Liver (tissue), 9 donors: Measurements from ENCODE around the gene EXTL1. TPM values are rescaled to one million over a fixed set of nuclear protein-coding genes. Genes with fewer than 3 reads are reported as not detected.

Source experiments
- DNase-seq: peaks from one replicate; pipeline ENCODE4 v3.0.0-alpha.2; 2017; ENCODE audit warnings: low spot score
- H3K27ac ChIP-seq, 2 donors: one replicate each; pipeline ENCODE4 v1.7.0; 2013; ENCODE audit warnings: inconsistent platforms in 2 of 2, low read length in 2 of 2, control low read depth in 1 of 2, low read depth in 1 of 2, mild to moderate bottlenecking in 1 of 2
- H3K27me3 ChIP-seq, 4 donors: one replicate each; pipeline versions ENCODE4 v1.6.1 to v1.7.0; 2013; ENCODE audit warnings: low read length in 3 of 4, inconsistent platforms in 1 of 4, mild to moderate bottlenecking in 1 of 4, moderate library complexity in 1 of 4; ENCODE audit not compliant: control insufficient read depth in 4 of 4, insufficient read depth in 4 of 4
- H3K36me3 ChIP-seq, 4 donors: one replicate each; pipeline versions ENCODE4 v1.6.1 to v1.7.0; 2013; ENCODE audit warnings: low read length in 3 of 4, mild to moderate bottlenecking in 3 of 4, low read depth in 1 of 4, moderate library complexity in 1 of 4; ENCODE audit not compliant: control insufficient read depth in 4 of 4, insufficient read depth in 3 of 4
- H3K4me1 ChIP-seq, 4 donors: one replicate each; pipeline versions ENCODE4 v1.6.1 to v1.7.0; 2013; ENCODE audit warnings: low read length in 3 of 4, mild to moderate bottlenecking in 3 of 4, moderate library complexity in 1 of 4; ENCODE audit not compliant: control insufficient read depth in 4 of 4, insufficient read depth in 4 of 4
- H3K4me3 ChIP-seq, 3 donors: one replicate each; pipeline versions ENCODE4 v1.6.1 to v1.7.0; 2013; ENCODE audit warnings: low read length in 3 of 3, control low read depth in 1 of 3, low read depth in 1 of 3, mild to moderate bottlenecking in 1 of 3
- H3K9ac ChIP-seq, 2 donors: one replicate each; pipeline ENCODE4 v1.7.0; 2013; ENCODE audit warnings: low read length in 2 of 2, mild to moderate bottlenecking in 2 of 2, moderate library complexity in 2 of 2, control low read depth in 1 of 2, low read depth in 1 of 2
- H3K9me3 ChIP-seq, 4 donors: one replicate each; pipeline versions ENCODE4 v1.6.1 to v1.7.0; 2013; ENCODE audit warnings: low read length in 3 of 4; ENCODE audit not compliant: control insufficient read depth in 4 of 4
- CTCF ChIP-seq: fragments of 150-350 bp; IDR thresholded peaks from 2 replicates; pipeline ENCODE4 v1.5.1; 2017; ENCODE audit warnings: improper control_type of control experiment, low read depth, low read length; ENCODE audit not compliant: missing input control
- EGR1 ChIP-seq, 2 donors: IDR thresholded peaks; 2 replicates each; pipeline ENCODE4 v1.6.1; 2016 to 2018; ENCODE audit warnings: antibody characterized with exemption in 2 of 2, low read depth in 2 of 2
- FOXA1 ChIP-seq: IDR thresholded peaks from 2 replicates; pipeline ENCODE4 v1.6.1; 2016; ENCODE audit warnings: antibody characterized with exemption
- FOXA2 ChIP-seq: IDR thresholded peaks from 2 replicates; pipeline ENCODE4 v1.6.1; 2016; ENCODE audit warnings: antibody characterized with exemption
- GABPA ChIP-seq, 2 donors: IDR thresholded peaks in 1 of 2; conservative IDR thresholded peaks in 1 of 2; 2 replicates each; pipeline ENCODE4 v1.6.1; 2016; ENCODE audit warnings: antibody characterized with exemption in 2 of 2, mild to moderate bottlenecking in 1 of 2, moderate library complexity in 1 of 2
- HNF4A ChIP-seq, 2 donors: conservative IDR thresholded peaks; 2 replicates each; pipeline ENCODE4 v1.6.1; 2016; ENCODE audit warnings: antibody characterized with exemption in 2 of 2, mild to moderate bottlenecking in 2 of 2
- HNF4G ChIP-seq: IDR thresholded peaks from 2 replicates; pipeline ENCODE4 v1.6.1; 2016; ENCODE audit warnings: antibody characterized with exemption
- JUND ChIP-seq, 2 donors: IDR thresholded peaks; 2 replicates each; pipeline ENCODE4 v1.6.1; 2016; ENCODE audit warnings: antibody characterized with exemption in 2 of 2
- MAX ChIP-seq: IDR thresholded peaks from 2 replicates; pipeline ENCODE4 v1.6.1; 2016; ENCODE audit warnings: antibody characterized with exemption
- NR2F2 ChIP-seq: IDR thresholded peaks from 2 replicates; pipeline ENCODE4 v1.6.1; 2016; ENCODE audit warnings: antibody characterized with exemption
- RAD21 ChIP-seq, 2 donors: IDR thresholded peaks; 2 replicates each; pipeline ENCODE4 v1.6.1; 2016; ENCODE audit warnings: antibody characterized with exemption in 2 of 2, mild to moderate bottlenecking in 2 of 2
- REST ChIP-seq: IDR thresholded peaks from 2 replicates; pipeline ENCODE4 v1.6.1; 2016; ENCODE audit warnings: antibody characterized with exemption, mild to moderate bottlenecking
- RXRA ChIP-seq, 2 donors: IDR thresholded peaks; 2 replicates each; pipeline ENCODE4 v1.6.1; 2017 to 2018; ENCODE audit warnings: antibody characterized with exemption in 2 of 2, mild to moderate bottlenecking in 1 of 2
- TAF1 ChIP-seq: conservative IDR thresholded peaks from 2 replicates; pipeline ENCODE4 v1.6.1; 2016; ENCODE audit warnings: antibody characterized with exemption, mild to moderate bottlenecking
- YY1 ChIP-seq: IDR thresholded peaks from 2 replicates; pipeline ENCODE4 v1.6.1; 2016; ENCODE audit warnings: antibody characterized with exemption, mild to moderate bottlenecking
- ZBTB33 ChIP-seq: IDR thresholded peaks from 2 replicates; pipeline ENCODE4 v1.6.1; 2016; ENCODE audit warnings: antibody characterized with exemption
- WGBS: extraction: QIAGEN DNeasy Blood & Tissue Kit; methylation state at CpG from one replicate; pipeline ENCODE4 v1.1.7; 2013; 5-methylcytosine and 5-hydroxymethylcytosine counted together
- polyA plus RNA-seq, 2 donors: library from polyadenylated mRNA; stranded (reverse) in 1 of 2; unstranded in 1 of 2; fragments of 200-250 nt in 1 of 2; fragments of >200 nt in 1 of 2; fragmentation: Nextera tagmentation in 1 of 2; extraction: Ambion mirVana in 1 of 2; gene quantifications; one replicate each; pipeline versions ENCODE4 v1.2.1 to v1.2.3, GENCODE V29; 2013 to 2015
- total RNA-seq, 2 donors: library from RNA; depleted of rRNA; stranded (reverse); fragments of >200 nt; gene quantifications; one replicate each; pipeline ENCODE4 v1.2.3, GENCODE V29; 2014
- donor health status: healthy.
- donor health status: healthy.
- donor health status: healthy.
- donor health status: healthy.
- donor health status: healthy.

EXTL1 gene
- total and polyA plus RNA-seq, 4 donors: under 0.01 TPM; not detected in 3

GRCh38 chr1:26082020-26082350 is 60.4 kb downstream of the EXTL1 start:
- H3K4me1 ChIP-seq: peaks cover 0 to 8% (median 3%) of the 10 kb centered on the region in 4 donors
- 81% methylated on average over 3 of the region's 3 CpGs for WGBS
- peaks cover 0 to 6% (median 0%) of the 10 kb centered on the region in 4 donors for H3K27me3 ChIP-seq
- TF ChIP-seq HNF4A (conservative IDR thresholded peaks at IDR 0.05): no peak
- no peak for TF ChIP-seq GABPA (IDR thresholded peaks at IDR 0.05 in 1 of 2, conservative IDR thresholded peaks at IDR 0.05 in 1 of 2)
- TF ChIP-seq EGR1 (IDR thresholded peaks at IDR 0.05; ENCODE audit: low read depth in 2 of 2): no peak
- no peak for TF ChIP-seq RAD21 (IDR thresholded peaks at IDR 0.05)
- no peak for TF ChIP-seq REST
- TF ChIP-seq JUND (IDR thresholded peaks at IDR 0.05): no peak
- no peak for TF ChIP-seq FOXA2
- TF ChIP-seq YY1: no peak
- TF ChIP-seq NR2F2: no peak
- no peak for TF ChIP-seq HNF4G
- H3K4me3 ChIP-seq: no peak overlapping the region
- H3K27ac ChIP-seq: no peak overlapping the region
- H3K36me3 ChIP-seq: no peaks in the 10 kb centered on the region
- no peak overlapping the region for H3K9ac ChIP-seq
- no peak for DNase-seq
- H3K9me3 ChIP-seq: no peaks in the 10 kb centered on the region

- 79% methylated on average over 5 of the region's 5 CpGs for WGBS
- Histone ChIP-seq H3K27me3 (peaks cover 0 to 6% (median 0%) of the 10 kb centered on the region in 4 donors), H3K27ac (no peak overlapping the region), H3K9ac (no peak overlapping the region), H3K4me3 (no peak overlapping the region), H3K9me3 (no peaks in the 10 kb centered on the region), H3K4me1 (peaks cover 0 to 8% (median 3%) of the 10 kb centered on the region in 4 donors), H3K36me3 (no peaks in the 10 kb centered on the region)
- no peak for TF ChIP-seq GABPA (IDR thresholded peaks at IDR 0.05 in 1 of 2, conservative IDR thresholded peaks at IDR 0.05 in 1 of 2)
- no peak for TF ChIP-seq RXRA (IDR thresholded peaks at IDR 0.05)
- TF ChIP-seq HNF4G: no peak
- TF ChIP-seq NR2F2: no peak
- TF ChIP-seq CTCF: no peak
- TF ChIP-seq RAD21 (IDR thresholded peaks at IDR 0.05): no peak
- TF ChIP-seq ZBTB33: no peak
- no peak for TF ChIP-seq MAX
- no peak for TF ChIP-seq YY1
- no peak for TF ChIP-seq REST
- TF ChIP-seq TAF1: no peak
- TF ChIP-seq FOXA1: no peak
- no peak for DNase-seq
Observed at GRCh38 chr1:26083208-26083607, 61.6 kb downstream of the EXTL1 start.
